ENCODE results near the gene SPECC1L.

DNA sequence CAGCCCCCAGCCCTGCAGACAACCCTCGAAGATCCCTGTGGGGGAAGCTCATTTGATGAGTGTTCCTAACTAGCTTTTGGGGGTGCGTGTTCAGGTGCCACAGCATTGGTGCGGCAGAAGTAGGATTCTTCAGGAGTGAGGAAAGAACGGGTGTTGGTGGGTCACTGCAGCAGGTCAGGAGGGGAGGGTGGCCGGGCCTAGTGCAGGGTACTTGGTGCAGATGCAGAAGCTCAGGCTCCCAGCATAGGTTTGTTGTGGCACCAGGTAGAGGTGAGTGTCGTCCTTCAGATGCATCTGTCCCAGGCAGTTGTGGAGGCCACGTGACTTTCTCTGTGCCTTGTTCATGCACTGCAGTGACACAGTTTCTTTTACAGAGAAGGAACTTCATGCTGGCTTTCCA, 141.6 kb downstream of the SPECC1L start:
- no peak for TF ChIP-seq EZH2phosphoT487 (IDR thresholded peaks at IDR 0.05; ENCODE audit: borderline replicate concordance)
- no peak for TF ChIP-seq CTCF (conservative IDR thresholded peaks at IDR 0.05; ENCODE audit: low read length)

Data from Loucy (cell line).